ENCODE measurements around the gene TTC39B.

DNA sequence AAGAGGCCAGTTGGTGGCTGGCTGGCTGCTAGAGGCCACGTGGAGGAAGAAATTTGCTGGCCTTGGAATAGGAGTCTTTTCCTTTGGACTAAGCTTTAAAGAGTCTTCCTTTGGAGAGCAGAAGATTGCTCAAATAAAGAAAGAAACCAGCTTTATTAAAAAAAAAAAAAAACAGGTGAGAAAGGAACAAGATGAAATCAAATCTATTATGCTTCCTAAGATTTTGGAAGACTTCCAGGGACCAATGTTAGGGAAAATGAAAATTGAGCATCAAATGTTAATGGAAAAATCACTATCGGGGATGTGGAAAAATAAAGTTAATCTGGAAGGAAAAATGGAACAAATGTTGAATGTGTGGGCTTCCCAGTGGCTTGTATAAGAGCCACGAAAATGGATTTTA is 153.1 kb downstream of the TTC39B start:
- TF ChIP-seq, protein P1, sequence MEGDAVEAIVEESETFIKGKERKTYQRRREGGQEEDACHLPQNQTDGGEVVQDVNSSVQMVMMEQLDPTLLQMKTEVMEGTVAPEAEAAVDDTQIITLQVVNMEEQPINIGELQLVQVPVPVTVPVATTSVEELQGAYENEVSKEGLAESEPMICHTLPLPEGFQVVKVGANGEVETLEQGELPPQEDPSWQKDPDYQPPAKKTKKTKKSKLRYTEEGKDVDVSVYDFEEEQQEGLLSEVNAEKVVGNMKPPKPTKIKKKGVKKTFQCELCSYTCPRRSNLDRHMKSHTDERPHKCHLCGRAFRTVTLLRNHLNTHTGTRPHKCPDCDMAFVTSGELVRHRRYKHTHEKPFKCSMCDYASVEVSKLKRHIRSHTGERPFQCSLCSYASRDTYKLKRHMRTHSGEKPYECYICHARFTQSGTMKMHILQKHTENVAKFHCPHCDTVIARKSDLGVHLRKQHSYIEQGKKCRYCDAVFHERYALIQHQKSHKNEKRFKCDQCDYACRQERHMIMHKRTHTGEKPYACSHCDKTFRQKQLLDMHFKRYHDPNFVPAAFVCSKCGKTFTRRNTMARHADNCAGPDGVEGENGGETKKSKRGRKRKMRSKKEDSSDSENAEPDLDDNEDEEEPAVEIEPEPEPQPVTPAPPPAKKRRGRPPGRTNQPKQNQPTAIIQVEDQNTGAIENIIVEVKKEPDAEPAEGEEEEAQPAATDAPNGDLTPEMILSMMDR (conservative IDR thresholded peaks at IDR 0.05 in 1 of 2, IDR thresholded peaks at IDR 0.05 in 1 of 2; ENCODE audit: extremely low read depth in 1 of 2, insufficient read depth in 1 of 2, low read depth in 1 of 2, low read length in 2 of 2) = no peak
- no peak for TF ChIP-seq EZH2 (IDR thresholded peaks at IDR 0.05; ENCODE audit: borderline replicate concordance, low read length)

Measured in mammary epithelial cell (primary cell).